GM04503 (cell line): ENCODE results near the gene ROBO3.

Source experiments
- DNase-seq: peaks from one replicate; pipeline ENCODE4 v3.0.0-alpha.2; 2012; ENCODE audit warnings: low read depth

ROBO3 gene

DNA sequence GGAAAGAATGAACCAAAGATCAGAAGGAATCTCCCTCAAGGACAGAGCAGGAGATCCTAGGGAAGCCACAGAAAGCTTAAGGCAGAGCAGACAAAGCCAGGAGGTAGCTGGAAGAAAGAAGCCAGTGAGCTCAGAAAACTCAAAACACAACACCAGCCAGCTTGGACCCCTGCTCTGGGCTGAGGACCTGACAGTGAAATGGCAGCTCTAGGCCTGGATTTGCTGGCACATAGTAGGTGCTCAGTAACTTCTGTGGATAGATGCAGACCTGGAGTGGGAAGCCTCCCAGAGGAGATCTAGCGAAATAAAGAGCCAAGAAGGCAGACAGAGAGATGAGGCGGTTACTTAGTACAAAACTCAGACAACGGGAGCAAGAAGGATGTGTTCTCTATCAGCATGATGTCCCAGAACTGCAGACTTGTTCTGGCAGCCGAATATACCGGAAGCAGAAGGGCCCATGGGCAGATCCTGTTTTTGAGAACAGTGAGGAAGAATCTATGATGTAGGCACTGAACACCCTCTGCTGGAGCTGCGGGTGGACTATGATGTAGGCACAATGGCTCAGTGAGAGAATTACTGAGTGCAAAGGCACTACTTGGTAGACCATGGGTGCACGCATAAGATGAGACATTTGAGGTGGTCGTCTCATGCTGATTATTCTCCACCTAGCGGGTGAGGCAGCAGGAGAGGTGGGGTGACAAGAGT is 27.7 kb downstream of the ROBO3 start:
- no peak for DNase-seq

DNA sequence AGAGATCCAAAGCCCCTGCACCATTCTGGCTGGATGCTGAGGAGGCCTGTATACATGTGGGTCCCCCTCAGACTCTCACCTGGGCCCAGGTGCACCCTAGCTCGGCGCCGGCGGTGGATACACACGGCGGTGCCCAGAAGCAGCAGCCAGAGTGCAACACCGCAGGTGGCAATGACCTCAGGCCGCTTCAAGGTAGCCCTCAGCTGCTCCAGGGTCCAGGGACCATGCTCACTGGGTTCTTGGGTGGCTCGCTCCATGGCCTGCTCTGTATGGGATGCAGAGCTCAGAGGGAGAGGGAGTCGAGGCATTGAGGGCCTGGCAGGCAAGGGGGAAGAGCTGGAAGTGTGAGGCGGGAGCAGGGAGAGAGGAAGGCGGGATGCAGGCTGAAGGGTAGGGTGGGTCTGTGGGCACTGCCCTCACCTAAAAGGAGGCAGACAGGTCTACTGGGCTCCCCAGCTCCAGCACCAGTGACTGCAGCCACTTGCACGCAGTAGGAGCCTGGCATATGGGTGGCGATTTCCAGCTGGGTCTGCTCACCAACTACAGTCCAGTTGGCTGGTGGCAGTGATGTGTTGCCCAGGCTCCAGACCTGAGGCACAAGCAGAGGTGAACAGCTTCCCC is 28.7 kb downstream of the ROBO3 start:
- no peak for DNase-seq

DNA sequence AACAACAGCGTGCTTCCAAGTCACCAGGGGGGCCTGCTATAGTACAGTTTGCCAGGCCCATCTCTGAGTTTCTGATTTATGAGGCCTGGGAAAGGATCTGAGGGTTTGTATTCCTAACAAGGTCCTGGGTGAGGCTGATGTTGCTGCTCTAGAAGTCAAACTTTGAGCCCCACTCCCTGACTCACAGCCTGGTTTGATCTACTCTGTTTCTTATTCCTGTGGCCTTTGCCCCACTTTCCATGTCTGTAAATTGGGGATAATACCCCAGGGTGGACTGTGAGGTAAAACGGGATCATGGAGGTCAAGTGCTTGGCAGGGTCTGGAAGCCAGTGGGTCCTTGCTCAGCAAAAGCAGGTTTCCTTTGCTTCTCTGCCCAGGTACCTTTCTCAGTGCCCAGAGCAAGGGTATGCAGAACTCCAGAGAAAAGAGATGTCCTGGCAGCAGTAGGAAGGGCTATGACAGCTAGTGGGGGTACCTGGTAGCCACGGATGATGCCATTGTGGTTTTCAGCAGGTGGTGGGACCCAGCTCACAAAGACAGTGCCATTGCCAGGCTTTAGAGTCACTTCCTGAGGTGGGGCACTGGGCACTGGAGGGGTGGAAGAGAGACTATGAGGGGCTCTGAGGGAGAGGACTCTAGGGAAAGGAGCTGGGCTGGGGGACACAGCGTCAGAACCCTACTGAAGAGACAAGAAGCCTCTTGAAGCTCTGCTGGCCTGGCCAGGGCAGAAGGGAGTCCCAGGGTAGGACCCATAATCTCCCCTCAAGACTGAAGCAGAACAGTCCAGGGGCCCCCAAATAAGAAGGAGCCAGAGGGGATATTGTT is 29.6 kb downstream of the ROBO3 start:
- DNase-seq: no peak

DNA sequence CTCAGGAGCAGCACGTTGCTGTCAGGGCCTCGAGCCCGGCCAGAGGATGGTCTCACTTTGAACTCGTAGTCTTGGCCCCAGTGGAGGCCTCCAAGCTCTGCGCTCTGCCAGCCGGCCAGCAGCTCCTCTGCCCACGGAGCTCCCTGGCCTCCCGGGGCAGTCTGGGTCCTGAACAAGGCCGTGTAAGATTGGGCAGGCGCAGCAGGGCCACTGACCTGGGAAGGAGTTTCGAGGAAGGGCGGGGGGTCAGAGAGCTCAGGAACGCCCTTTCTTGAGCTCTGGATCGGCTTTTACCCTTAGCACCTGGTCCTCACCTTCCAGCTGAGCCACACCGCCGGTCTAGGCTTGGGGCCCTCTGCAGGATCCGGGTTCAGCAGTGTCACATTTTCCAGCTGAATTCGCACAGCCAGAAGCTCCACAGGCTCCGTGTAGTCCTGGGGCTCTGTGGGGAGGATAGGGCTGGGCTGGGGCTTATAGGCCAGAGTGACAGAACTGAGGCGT is 30.3 kb downstream of the ROBO3 start:
- DNase-seq: no peak

DNA sequence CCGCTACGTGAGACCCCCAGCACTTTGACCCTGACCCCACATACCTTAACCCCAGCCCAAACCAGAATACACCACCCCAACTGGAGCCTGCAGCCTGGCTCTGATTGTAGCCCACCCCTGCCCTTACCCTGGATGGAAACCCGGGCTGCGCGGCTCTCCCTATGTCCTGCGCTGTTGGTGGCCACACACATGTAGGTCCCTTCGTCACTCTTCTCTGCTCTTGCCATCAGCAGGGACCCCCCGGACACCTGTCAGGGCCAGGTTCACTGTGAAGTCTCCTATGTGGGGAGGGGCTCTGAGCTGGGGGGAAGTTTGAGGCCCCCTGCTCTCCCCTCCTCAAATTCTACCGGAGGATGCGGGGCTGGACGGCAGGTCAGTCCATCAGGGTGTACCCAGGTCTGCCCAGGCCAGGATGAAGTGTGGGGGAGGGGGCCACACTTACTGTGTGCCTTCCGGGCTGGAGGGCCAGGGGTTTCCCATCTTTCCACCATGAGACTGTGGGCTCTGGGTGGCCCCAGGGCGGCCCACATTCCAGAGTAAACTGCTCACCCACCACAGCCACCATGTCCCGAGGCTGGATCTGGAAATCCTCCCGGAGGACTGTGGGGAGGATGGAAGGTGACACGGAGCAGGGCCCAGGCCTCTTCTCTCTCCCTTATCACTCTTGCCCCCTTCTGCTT is 31.0 kb downstream of the ROBO3 start:
- DNase-seq: no peak

DNA sequence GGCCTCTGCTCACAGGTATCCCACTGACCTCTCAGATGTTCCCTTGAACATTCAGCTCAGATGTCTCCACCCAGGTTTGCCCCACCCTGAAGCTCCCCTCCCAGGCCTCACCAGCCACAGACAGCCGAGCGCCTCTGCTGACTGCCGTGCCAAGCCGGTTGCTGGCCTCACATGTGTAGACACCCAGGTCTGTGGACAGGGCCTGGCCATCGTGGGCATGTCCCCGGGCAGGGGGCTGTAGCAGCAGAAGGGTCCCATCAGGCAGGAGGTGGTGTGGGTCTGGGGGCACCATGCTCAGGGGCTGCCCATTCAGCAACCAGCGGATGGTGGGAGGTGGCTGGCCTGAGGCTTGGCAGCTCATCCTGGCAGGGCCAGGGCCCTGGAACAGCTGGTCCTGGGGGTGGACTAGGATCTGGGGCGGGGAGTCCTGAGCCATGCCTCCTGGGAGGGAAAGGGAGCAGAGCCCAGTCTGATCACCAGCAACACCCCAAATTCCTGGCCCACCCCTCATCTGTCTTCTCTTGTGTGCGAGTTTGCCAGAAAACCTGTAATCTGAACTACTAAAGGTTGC is 31.7 kb downstream of the ROBO3 start:
- no peak for DNase-seq

DNA sequence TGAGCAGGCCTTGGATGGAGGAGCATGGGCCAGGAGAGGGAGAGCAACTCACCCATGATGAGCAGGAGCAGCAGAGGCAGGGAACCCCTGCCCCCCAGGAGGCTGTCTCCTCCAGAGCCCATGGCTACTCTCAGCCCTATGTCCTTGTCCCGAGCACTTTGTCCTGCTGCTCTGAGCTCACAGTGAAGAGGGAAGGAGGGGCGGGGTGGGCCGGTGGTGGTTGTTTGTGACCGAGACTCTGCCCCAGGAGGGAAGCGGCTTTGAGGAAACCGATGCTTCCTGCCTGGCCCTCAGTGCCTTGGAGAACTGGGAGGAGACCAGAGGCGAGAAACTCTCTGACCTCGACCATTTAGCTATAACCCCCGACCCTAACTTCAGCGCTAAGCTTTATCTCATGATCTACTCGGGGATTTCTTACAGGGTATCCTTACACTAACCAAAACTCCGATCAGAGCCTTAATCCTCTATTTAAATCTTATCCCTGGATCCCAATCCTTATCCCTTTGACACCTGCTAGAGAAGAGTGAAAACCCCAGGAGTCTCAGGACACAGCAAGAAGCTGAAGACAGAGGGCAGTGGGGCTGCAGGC is 32.5 kb downstream of the ROBO3 start, which contains the start of gene ROBO4:
Gene ROBO4 (minus strand): TSS at position 192 of the 589 bp plus-strand sequence. CDS start 70 bp downstream, at position 122.
- no peak for DNase-seq

DNA sequence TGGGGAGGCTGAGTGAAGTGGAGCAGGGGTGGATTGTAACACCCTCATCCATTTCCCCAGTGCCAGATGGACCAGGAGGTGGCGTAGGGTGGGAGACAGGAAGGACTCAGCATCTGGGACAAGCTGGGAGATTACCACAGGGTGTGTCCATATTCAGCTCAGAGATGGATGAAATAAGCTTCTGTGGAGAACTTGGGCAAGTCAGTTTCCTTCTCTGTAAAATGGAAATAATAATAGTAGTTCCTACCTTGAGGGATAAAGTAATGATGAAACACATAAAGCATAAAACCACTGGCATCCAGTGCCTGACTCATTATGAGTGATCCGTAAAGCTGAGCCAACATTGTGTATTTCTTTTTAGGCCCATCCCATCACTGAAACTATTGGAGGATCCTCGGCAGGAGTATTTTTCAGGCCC is 33.0 kb downstream of the ROBO3 start:
- DNase-seq: peak; percentile 83

DNA sequence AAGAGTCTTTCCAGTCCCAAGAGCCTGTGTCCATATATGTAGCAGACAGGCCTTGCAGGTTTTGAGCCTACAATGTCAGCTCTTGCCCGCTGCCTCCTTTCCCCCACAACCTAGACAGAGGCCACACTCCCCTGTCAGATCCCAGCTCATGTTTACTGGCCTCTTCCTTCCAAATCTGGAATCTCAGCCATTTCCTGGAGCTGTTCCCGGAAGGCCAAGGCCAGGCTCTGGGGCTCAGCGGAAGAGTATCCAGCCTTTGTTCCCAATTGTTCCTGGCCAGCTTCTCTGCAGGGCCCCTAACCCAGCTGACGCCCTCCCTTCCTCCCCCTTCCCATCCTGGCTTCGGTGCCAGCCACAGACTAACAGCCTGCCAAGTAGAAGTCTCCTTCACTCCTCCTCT is 33.5 kb downstream of the ROBO3 start:
- DNase-seq: no peak

DNA sequence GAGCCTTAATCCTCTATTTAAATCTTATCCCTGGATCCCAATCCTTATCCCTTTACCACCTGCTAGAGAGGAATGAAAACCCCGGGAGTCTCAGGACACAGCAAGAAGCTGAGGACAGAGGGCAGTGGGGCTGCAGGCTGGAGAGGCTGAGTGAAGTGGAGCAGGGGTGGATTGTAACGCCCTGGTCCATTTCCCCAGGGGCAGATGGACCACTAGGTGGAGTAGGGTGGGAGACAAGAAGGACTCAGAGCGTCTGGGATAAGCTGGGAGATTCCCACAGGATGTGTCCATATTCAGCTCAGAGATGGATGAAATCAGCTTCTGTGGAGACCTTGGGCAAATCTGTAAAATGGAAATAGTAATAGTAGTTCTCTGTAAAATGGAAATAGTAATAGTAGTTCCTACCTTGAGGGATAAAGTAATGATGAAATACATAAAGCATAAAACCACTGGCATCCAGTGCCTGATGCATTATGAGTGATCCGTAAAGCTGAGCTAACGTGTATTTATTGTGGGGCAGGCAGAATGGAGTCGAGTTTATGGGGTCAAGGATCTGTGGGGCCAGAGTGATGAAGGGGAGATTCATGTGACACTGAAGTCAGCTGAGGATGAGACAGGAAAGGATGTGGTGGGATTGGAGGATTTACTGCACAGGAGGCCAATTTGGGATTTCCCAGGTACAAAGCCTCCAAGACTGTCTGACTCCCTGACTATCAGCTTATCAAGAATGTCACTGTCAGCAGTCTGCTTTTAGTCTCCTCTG is 34.3 kb downstream of the ROBO3 start:
- no peak for DNase-seq

DNA sequence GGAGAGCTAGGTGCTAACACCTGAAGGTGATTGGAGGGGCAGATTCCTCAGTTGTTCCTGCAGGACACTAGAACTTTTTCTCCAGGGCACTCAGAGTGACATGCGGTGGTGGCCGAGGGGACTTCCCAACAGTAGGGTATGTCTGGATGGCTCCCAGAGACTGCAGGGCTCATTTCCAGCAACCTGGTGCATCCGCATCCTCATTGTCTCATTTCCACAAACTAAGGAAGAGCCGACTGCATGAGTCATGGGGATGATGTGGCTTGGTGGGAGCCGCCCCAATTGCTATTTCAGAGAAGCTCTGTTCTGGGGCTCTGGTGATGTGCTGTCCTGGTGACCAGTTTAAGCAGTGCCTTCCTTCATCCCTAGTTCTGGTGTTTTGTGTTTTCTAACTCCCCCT is 35.2 kb downstream of the ROBO3 start:
- peak; percentile 71 for DNase-seq

DNA sequence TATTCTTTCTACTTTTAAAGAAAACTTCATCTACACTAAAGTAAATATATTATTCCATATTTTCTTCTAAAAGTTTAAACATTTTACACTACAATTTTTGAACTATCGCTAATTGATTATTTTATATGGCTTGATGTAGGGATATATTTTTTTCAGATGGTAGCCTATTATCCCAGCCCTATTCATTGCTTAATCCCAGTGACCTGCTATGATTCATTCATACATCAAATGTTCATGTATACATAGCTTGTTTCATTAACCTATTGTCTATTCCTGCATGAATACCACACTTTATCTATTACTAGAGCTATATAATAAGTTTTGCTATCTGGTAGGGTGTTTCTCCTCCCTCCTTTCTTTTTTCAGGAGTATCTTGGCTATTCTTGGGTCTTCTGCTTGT is 37.4 kb downstream of the ROBO3 start:
- no peak for DNase-seq

DNA sequence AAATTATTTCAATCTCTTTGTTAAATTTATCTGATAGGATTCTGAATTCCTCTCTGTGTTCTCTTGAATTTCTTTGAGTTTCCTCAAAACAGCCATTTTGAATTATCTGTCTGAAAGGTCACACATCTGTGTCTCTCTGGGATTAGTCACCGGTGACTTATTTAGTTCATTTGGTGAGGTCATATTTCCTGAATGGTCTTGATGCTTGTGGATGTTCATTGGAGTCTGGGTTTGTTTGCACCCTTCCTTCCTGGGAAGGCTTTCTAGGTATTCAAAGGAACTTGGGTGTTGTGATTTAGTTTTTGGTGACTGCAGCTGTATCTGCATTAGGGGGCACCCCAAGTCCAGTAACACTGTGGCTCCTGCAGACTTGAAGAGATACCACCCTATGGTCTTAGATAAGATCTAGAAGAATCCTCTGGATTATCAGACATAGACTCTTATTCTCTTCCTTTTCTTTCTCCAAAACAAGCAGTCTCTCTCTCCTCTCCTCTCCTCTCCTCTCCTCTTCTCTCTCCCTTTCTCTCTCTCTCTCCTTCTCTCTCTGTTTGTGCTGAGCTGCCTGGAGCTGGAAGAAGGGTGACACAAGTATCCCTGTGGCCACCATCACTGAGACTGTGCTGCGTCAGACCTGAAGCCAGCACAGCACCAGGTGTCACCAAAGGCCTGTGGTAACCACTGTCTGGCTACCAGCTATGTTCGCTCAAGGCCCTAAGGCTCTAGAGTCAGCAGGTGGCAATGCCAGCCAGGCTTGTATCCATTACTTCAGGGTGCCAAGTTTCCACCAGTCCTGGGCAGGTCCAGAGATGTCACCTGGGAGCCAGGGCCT is 50.5 kb downstream of the ROBO3 start:
- DNase-seq: no peak

DNA sequence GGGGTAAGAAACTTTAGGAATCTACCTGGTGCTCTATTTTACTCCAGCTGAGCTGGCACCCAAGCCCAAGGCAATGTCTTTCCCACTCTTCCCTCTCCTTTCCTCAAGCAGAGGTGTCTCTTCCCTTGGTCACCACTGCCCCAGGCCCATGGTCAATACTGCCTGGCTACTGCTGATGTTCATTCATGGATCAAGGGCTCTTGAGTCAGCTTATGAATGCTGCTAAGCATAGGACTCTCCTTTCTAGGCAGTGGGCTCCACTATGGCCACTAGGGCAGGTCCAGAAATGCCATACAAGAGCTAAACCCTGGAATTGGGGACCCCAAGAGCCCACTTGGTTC is 51.1 kb downstream of the ROBO3 start:
- DNase-seq: no peak

DNA sequence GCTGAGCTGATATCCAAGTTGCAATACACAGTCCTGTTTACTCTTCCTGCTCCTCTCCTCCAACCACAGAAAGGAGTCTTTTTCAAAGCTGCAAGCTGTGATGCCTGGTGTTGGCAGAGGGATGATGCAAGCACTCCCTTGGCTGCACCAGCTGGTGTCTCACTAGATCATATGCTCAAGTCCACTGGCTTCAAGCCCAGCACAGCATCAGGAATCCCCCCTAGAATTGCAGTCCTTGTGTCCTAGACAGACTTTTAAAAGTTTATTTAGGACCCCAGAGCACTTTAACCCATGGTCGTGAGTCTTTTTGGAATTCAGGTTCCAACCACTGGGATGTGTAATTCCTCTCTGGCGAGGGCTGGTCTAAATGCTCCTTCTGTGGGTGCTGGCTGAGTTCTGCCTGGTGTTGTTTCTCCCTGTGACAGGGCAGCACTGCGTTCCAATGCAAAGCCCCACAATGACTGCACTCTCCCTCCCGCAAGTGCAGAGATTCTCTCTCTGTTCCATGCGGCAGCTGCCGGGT is 51.9 kb downstream of the ROBO3 start:
- no peak for DNase-seq

DNA sequence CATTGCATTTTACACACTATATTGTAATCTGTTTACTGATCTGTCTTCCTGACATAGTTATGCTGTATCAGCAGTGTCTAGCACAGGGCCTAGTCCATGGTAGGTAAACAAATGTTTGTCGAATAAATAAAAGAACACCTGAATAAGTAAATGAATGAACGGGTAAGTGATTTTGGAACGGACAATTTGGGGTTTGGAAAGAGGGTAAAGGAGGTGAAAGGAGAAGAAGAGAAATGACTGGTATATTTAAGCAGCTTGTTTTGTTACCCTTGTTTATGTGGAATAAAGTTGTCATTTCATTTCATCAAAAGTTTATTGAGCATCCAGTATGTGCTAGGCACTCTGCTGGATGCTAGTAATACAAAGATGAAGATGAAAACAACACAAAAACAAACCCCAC is 53.7 kb downstream of the ROBO3 start, which contains the start of gene HEPN1:
Gene HEPN1 (plus strand): TSS at position 301 of the 400 bp plus-strand sequence.
- no peak for DNase-seq

DNA sequence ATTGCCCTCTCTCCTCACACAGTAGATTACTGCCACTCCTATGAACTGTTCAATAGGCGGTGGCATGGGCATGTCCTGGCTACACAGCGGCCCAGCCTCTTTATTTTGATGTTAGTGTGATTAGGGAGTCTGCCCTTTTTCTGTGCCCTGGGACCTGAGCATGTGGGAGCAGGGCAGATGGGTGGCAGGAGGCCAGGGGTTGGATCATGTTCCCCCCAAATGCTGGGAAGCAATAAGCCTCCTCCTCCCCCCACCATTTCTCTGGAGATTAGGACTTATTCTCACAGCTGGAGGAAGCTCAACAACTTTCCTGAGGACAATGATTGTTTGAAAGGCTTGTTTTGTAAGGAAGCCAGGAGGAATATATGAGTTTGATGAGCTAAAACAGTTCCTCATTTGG is 54.7 kb downstream of the ROBO3 start:
- no peak for DNase-seq

DNA sequence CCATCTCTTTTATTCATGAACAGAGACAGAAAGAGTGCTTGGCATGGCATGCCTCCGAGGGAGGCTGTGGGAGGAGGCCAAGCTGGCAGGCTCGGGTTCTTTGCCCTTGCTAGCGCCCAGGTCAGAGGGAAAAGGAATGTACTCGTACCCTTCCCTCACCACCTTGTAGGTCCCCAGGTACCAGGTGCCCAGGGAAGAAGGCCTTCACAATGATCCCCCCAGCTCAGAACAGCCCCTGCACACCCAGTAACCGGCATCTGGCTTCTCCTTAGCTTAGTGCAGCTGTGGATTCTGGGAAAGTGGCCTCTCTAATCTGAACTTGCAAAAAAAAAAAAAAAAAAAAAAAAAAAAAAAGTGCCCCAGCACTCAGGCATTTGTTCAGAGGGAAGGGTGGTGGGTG is 55.1 kb downstream of the ROBO3 start:
- no peak for DNase-seq

DNA sequence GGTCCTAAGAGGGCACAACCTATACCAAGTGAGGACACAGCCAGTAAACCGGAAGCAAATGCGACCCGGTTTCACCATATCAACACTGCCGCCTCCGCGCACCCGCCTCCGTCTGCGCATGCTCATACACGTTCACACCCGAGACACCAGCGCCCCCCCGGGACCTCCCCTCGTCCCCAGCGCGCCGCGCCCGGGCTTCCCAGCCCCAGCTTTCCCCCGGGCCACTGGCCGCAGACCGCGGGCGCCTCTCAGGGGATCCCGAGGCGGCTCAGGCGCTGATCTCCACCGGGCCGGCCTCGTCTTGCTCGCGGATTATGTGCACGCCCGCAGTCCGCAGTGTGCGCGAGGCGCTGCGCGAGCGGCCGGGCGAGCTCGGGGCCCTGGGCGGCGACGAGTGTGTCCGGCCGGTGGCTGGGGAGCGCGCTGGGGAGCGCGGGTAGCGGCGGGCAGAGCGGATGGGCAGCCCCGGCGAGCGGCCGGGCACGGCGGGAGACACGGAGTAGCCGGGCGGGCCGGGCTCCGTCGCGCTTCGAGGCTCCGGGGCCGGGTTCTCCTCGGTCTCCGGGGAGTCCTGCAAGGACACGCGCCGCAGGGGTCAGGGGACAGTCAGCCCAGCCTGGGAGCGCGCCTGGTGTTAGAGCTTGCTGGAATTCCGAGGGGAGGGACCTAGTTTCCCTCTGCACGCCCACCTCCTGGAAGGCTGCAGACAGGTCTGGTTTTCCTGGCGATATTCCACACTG is 55.8 kb downstream of the ROBO3 start:
- DNase-seq: no peak
